Measurements from ENCODE around the gene ZNF22. TPM values are rescaled to one million over a fixed set of nuclear protein-coding genes. Genes with fewer than 3 reads are reported as not detected.
A peak's percentile ranks its signal among the peaks of the same experiment; 100 is the strongest.

Gene ZNF22
- total and polyA plus RNA-seq, 7 experiments from 2014 or later, result 13.1 to 44.7 (median 29.7) TPM

DNA sequence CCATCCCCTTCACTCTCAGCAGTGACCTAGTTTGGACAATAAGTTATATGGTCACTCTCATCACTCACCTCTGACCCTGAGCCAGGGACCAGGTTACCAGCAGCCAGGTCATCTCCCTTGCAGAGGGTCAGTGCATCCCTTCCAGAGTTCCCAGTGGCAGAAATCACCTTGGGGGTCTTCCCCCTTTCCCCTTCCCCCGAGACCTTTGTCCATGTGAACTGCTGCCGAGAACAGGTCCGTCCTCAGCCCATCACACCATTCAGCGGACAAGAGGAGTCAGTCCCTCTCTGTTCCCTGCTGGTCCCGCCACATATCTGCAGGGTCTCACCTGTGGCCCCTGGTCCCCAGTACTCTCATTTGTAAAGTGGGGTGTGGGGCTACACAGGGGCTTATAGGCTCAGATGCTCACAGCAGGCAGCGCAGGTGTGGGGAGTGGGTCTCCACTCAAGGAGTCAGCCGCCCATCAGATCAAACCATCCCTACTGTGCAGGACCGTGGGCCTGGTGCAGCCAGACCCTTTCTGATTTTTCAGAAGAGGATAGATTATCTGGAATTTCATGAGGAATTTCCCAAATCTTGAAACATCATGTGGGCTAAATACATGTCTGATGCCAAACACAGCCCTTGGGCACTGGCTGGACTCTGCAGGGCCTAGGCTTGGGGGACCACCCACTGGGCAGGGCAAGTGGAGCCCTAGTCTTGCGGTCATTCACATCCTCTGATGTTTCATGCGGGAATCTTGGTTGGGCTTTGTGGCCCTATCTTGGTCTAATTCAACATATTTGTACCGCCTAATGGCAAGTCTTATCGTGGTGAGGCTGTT is 28.6 kb upstream of the ZNF22 start:
- Histone ChIP-seq H3K4me3 (ENCODE audit: low read length) (no peak overlapping the region), H3K27ac (ENCODE audit: low read depth, low read length) (no peak overlapping the region), H3K36me3 (ENCODE audit: control insufficient read depth in 2 of 3, insufficient read depth in 3 of 3, low read length in 3 of 3) (no peaks in the 10 kb centered on the region), H3K4me1 (ENCODE audit: control insufficient read depth in 2 of 2, insufficient read depth in 2 of 2, low read length in 2 of 2) (peaks cover 13 to 34% of the 10 kb centered on the region in 2 donors), H3K27me3 (ENCODE audit: control insufficient read depth in 2 of 2, insufficient read depth in 2 of 2, low read length in 2 of 2) (no peaks in the 10 kb centered on the region), H3K9me3 (ENCODE audit: control insufficient read depth in 2 of 3, low read length in 3 of 3) (no peaks in the 10 kb centered on the region)
- no peak for DNase-seq
- intact Hi-C loops (cut with micrococcal nuclease), result loop anchor here in 1 of 2 donors (5.0 kb wide), 1 partner anchor 1300 kb away; no protein-coding TSS in a partner anchor
- ChIA-PET POLR2A (interaction anchor here (1.2 kb wide), 1 partner anchor 13 kb away, joined by 4 read pairs; the partner anchor contains the start of gene RASSF4), CTCF (interaction anchor here (0.7 to 2.5 kb wide), 2 partner anchors 8 to 40 kb away, joined by 4 to 21 read pairs; no protein-coding TSS in a partner anchor)
- Mint-ChIP-seq H3K4me1 (peaks cover 16 to 42% (median 30%) of the 10 kb centered on the region in 7 donors), H3K27me3 (no peaks in the 10 kb centered on the region), H3K9me3 (peaks cover 0 to 2% (median 0%) of the 10 kb centered on the region in 11 donors), H3K27ac (peak overlapping the region in 3 of 9 donors; percentile 18 to 60 (median 28)), H3K4me3 (no peak overlapping the region), H3K36me3 (peaks cover 0 to 3% (median 0%) of the 10 kb centered on the region in 5 donors)
- ATAC-seq, result no peak

DNA sequence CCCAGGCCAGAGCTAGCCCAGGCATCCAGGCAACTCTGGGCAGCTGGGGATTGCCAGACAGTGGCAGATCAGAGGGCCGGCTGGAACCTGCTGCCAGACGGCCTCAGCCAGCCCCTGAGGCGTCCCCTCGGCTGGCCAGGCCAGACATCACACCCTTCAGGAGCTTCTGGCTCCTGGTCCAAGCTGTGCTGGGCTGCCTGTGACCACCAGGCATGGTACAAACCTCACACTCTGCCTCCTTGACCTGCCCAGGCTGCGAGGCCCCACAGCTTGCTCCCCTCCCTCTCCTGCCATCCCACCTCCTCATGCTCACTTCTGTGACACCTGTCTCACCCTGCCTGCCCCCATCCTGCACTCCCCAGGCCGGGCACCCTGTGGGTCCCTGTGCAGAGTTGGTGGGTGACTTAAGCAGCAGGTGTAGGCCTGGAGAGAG is 27.8 kb upstream of the ZNF22 start:
- ChIA-PET POLR2A (interaction anchor here (1.2 kb wide), 1 partner anchor 14 kb away, joined by 4 read pairs; the partner anchor contains the start of gene RASSF4), CTCF (interaction anchor here (0.5 to 2.5 kb wide), 4 partner anchors 9 to 104 kb away, joined by 3 to 21 read pairs (median 4); no protein-coding TSS in a partner anchor)
- peaks cover 12 to 37% (median 25%) of the 10 kb centered on the region in 7 donors for H3K4me1 Mint-ChIP-seq
- Histone ChIP-seq H3K9me3 (ENCODE audit: control insufficient read depth in 2 of 3, low read length in 3 of 3) (no peaks in the 10 kb centered on the region), H3K4me1 (ENCODE audit: control insufficient read depth in 2 of 2, insufficient read depth in 2 of 2, low read length in 2 of 2) (peaks cover 12 to 27% of the 10 kb centered on the region in 2 donors), H3K4me3 (ENCODE audit: low read length) (no peak overlapping the region), H3K36me3 (ENCODE audit: control insufficient read depth in 2 of 3, insufficient read depth in 3 of 3, low read length in 3 of 3) (no peaks in the 10 kb centered on the region), H3K27ac (ENCODE audit: low read depth, low read length) (no peak overlapping the region), H3K27me3 (ENCODE audit: control insufficient read depth in 2 of 2, insufficient read depth in 2 of 2, low read length in 2 of 2) (no peaks in the 10 kb centered on the region)
- intact Hi-C loops (cut with micrococcal nuclease), result loop anchor here in 1 of 2 donors (5.0 kb wide), 1 partner anchor 1301 kb away; no protein-coding TSS in a partner anchor
- H3K27ac Mint-ChIP-seq, result no peak overlapping the region
- H3K9me3 Mint-ChIP-seq, result peaks cover 0 to 2% (median 0%) of the 10 kb centered on the region in 11 donors
- DNase-seq (no peak), ATAC-seq (no peak)
- peaks cover 0 to 3% (median 0%) of the 10 kb centered on the region in 5 donors for H3K36me3 Mint-ChIP-seq
- H3K27me3 Mint-ChIP-seq, result no peaks in the 10 kb centered on the region
- no peak overlapping the region for H3K4me3 Mint-ChIP-seq

DNA sequence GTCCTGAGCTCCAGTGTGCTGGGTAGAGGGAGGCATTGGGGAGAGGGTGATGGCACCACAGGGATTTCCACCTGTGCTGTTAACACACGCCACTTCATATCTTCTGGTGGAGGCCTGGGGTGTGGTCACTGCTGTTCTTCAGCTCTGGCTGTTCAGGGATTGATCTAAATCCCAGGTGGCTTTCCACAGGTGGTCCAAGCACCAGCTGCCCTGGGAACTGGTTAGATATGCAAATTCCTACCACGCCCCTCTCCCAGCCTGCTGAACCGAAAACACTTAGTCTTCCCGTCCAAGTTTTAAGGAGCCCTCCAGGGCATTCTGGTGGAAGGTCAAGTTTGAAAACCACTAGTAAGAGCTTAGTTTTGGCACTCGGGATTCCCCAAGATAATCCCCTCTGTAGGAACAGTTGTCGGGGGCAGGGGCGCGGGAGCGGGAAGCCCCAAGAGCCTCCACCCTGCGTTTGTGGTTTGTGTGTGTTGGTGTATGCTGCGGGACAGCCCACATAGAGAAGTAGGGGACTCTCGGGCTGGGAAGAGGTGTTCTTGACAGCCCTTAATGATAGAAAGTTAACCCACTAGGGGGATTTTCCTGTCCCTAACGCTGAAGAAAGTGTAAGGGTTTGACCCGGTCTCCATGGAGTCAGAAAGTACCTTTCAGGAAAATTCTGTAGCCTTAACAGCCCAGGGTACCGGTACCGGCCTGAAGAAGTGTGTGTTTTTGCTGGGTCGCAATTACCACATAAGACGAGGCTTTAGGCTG is 27.2 kb upstream of the ZNF22 start:
- intact Hi-C loops (cut with micrococcal nuclease), result loop anchor here (1.0 to 5.0 kb wide), 3 partner anchors 14 to 1301 kb away; partner anchors contain the start of genes RASSF4 (in 1 of the 2) and ZNF22 (in 1 of the 2)
- peak overlapping the region in 1 of 9 donors; percentile 83 for H3K27ac Mint-ChIP-seq

DNA sequence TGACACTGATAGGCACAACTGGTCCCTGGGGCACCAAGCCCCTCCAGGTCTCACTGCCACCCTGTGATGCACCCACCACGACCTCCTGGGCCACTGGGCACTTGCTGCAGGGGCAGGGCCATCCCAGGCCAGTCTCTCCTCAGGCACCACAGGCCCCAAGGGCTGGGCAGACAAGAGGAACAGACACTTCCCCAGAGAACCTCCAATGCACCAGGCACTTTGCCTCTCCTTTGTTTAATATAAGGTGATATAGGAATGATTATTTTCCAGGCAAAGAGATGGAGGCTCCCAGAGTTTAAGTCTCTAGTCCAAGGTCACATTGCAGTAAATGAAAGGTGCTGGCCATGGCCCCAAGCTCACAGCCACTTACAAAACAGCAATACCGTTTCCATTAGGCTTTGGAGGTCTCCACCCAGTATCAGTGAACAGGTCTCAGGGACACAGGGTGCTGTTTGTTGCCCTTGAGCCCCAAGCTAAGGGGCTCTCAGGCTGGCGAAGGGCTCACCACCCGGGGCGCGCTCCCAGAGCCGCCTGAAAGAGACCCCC is 26.6 kb upstream of the ZNF22 start:
- no peaks in the 10 kb centered on the region for H3K9me3 Mint-ChIP-seq

More for the DNA sequence above, 27.2 kb upstream of the ZNF22 start:
- no peak overlapping the region for H3K4me3 ChIP-seq (ENCODE audit: low read length)
- peaks cover 11 to 21% of the 10 kb centered on the region in 2 donors for H3K4me1 ChIP-seq (ENCODE audit: control insufficient read depth in 2 of 2, insufficient read depth in 2 of 2, low read length in 2 of 2)
- H3K36me3 ChIP-seq (ENCODE audit: control insufficient read depth in 2 of 3, insufficient read depth in 3 of 3, low read length in 3 of 3), result no peaks in the 10 kb centered on the region
- CTCF ChIA-PET, result interaction anchor here (0.5 to 2.5 kb wide), 4 partner anchors 10 to 105 kb away, joined by 3 to 21 read pairs (median 4); no protein-coding TSS in a partner anchor
- POLR2A ChIA-PET, result interaction anchor here (1.2 kb wide), 1 partner anchor 14 kb away, joined by 4 read pairs; the partner anchor contains the start of gene RASSF4
- H3K27me3 Mint-ChIP-seq, result no peaks in the 10 kb centered on the region
- DNase-seq (no peak), ATAC-seq (no peak)
- no peaks in the 10 kb centered on the region for H3K9me3 ChIP-seq (ENCODE audit: control insufficient read depth in 2 of 3, low read length in 3 of 3)
- peaks cover 0 to 3% (median 0%) of the 10 kb centered on the region in 5 donors for H3K36me3 Mint-ChIP-seq
- H3K27me3 ChIP-seq (ENCODE audit: control insufficient read depth in 2 of 2, insufficient read depth in 2 of 2, low read length in 2 of 2), result no peaks in the 10 kb centered on the region
- peaks cover 0 to 2% (median 0%) of the 10 kb centered on the region in 11 donors for H3K9me3 Mint-ChIP-seq
- H3K4me3 Mint-ChIP-seq, result peak overlapping the region in 1 of 10 donors; percentile 72
- H3K4me1 Mint-ChIP-seq, result peaks cover 7 to 37% (median 25%) of the 10 kb centered on the region in 7 donors
- no peak overlapping the region for H3K27ac ChIP-seq (ENCODE audit: low read depth, low read length)

DNA sequence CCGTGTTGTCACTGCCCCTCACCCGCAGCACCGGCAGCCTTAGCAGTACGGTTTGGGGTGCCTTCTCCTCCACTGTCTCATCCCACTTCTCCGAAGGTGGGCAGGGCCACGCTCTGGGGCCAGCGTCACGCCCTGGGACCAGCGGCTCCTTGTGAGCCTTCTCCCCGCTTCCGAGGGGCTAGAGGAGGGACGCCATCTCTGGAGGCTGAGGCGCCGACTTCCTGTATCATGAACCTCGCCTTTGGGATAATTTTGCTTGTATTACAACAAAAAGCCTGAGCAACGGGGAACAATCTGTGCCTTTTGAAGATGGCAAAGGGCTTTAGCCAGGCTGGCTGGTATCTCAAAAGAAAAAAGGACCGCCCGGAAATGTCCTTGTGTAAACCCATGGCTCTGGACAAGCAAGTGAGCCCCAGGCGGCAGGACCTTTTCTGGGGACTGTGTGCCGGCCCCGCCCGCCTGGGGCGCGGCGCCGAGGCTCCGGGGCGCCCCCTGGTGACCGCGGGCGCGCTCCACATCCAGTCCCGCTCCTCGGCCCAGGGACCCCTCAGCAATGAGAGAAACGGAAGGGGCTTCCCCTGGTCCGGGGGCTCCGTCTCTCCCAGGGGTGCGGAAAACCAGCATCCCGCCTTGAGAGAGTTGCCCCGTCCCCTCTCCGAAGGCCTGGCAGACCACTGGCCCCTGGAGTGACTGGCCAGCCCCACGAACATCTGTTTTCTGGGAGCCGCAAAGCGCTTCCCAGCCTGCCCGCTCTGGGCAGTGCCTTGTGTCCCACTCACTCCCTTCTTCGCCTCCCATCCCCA is 25.9 kb upstream of the ZNF22 start:
- Mint-ChIP-seq H3K27me3 (no peaks in the 10 kb centered on the region), H3K4me3 (peak overlapping the region; percentile 63 to 81 (median 72)), H3K27ac (peak overlapping the region in 5 of 9 donors; percentile 4 to 83 (median 31)), H3K4me1 (peaks cover 0 to 39% (median 22%) of the 10 kb centered on the region in 7 donors), H3K36me3 (no peaks in the 10 kb centered on the region), H3K9me3 (no peaks in the 10 kb centered on the region)
- ATAC-seq (peak; percentile 93), DNase-seq (peak; percentile 26 to 83 (median 68))
- Histone ChIP-seq H3K27ac (ENCODE audit: low read depth, low read length) (no peak overlapping the region), H3K4me3 (ENCODE audit: low read length) (peak overlapping the region; percentile 52), H3K9me3 (ENCODE audit: control insufficient read depth in 2 of 3, low read length in 3 of 3) (no peaks in the 10 kb centered on the region), H3K36me3 (ENCODE audit: control insufficient read depth in 2 of 3, insufficient read depth in 3 of 3, low read length in 3 of 3) (no peaks in the 10 kb centered on the region), H3K4me1 (ENCODE audit: control insufficient read depth in 2 of 2, insufficient read depth in 2 of 2, low read length in 2 of 2) (peaks cover 10 to 11% of the 10 kb centered on the region in 2 donors), H3K27me3 (ENCODE audit: control insufficient read depth in 2 of 2, insufficient read depth in 2 of 2, low read length in 2 of 2) (no peaks in the 10 kb centered on the region)
- POLR2A ChIA-PET, result no interaction called here
- CTCF ChIA-PET, result interaction anchor here (1.8 to 2.9 kb wide), 3 partner anchors 12 to 43 kb away, joined by 4 to 24 read pairs (median 21); no protein-coding TSS in a partner anchor
- intact Hi-C loops (cut with micrococcal nuclease), result loop anchor here (1.0 to 5.0 kb wide), 5 partner anchors 16 to 1303 kb away; partner anchors contain the start of genes RASSF4 (in 2 of the 2) and ZNF22 (in 1 of the 2)

More for the DNA sequence above, 26.6 kb upstream of the ZNF22 start:
- Histone ChIP-seq H3K27ac (ENCODE audit: low read depth, low read length) (no peak overlapping the region), H3K9me3 (ENCODE audit: control insufficient read depth in 2 of 3, low read length in 3 of 3) (no peaks in the 10 kb centered on the region), H3K4me3 (ENCODE audit: low read length) (peak overlapping the region; percentile 52), H3K36me3 (ENCODE audit: control insufficient read depth in 2 of 3, insufficient read depth in 3 of 3, low read length in 3 of 3) (no peaks in the 10 kb centered on the region), H3K4me1 (ENCODE audit: control insufficient read depth in 2 of 2, insufficient read depth in 2 of 2, low read length in 2 of 2) (peaks cover 10 to 14% of the 10 kb centered on the region in 2 donors), H3K27me3 (ENCODE audit: control insufficient read depth in 2 of 2, insufficient read depth in 2 of 2, low read length in 2 of 2) (no peaks in the 10 kb centered on the region)
- POLR2A ChIA-PET, result no interaction called here
- peak overlapping the region in 9 of 10 donors; percentile 63 to 81 (median 72) for H3K4me3 Mint-ChIP-seq
- DNase-seq, result no peak
- CTCF ChIA-PET, result interaction anchor here (1.8 to 2.5 kb wide), 2 partner anchors 11 to 42 kb away, joined by 4 to 21 read pairs; no protein-coding TSS in a partner anchor
- H3K36me3 Mint-ChIP-seq, result no peaks in the 10 kb centered on the region
- H3K27ac Mint-ChIP-seq, result peak overlapping the region in 3 of 9 donors; percentile 28 to 83 (median 53)
- ATAC-seq, result no peak
- intact Hi-C loops (cut with micrococcal nuclease), result loop anchor here (1.0 to 5.0 kb wide), 3 partner anchors 15 to 1302 kb away; partner anchors contain the start of genes RASSF4 (in 1 of the 2) and ZNF22 (in 1 of the 2)
- H3K27me3 Mint-ChIP-seq, result no peaks in the 10 kb centered on the region
- H3K4me1 Mint-ChIP-seq, result peaks cover under 1 to 37% (median 22%) of the 10 kb centered on the region in 7 donors

All from naive thymus-derived CD4-positive, alpha-beta T cell (primary cell).